Activated CD8-positive, alpha-beta memory T cell treated with anti-CD3 and anti-CD28 coated beads, Interleukin-2, amount 50 U/mL, for 24 hours (primary cell): Measurements from ENCODE around the gene STAT5B.
"Not testable (repeated sequence)": the region's sequence is repeated elsewhere in the genome, so short reads cannot be mapped to it uniquely, and the experiment has no call there.

Experiments used
- DNase-seq: peaks from one replicate; pipeline ENCODE4 v3.0.0-alpha.2; 2020; ENCODE audit errors: extremely low read depth

STAT5B gene

GRCh38 chr17:42305543-42306384 lies 29.6 kb upstream of the STAT5B start:
- no peak for DNase-seq

- DNase-seq: not testable (repeated sequence)
These were observed 28.8 kb upstream of the STAT5B start for GRCh38 chr17:42305031-42305330.

GRCh38 chr17:42304187-42305030 lies 28.2 kb upstream of the STAT5B start:
- no peak for DNase-seq

DNA sequence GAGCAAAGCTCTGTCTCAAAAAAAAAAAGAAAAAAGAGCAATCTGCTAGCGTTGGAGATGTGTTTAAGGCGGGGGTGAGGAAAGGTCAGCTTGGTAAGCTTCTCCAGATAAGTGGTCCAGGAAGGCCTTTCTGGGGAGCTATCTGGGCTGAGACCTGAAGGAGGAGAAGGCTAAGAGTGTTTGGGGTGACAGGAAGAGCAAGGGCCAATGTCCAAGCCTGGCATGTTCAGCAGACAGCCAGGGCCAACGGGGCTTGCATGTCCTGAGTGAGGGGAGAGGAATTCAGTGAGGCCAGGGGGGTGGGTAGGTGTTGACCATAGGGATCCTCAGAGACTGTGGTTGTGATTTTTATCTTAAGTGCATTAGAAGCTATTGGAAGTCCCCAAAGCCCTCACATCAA lies 27.5 kb upstream of the STAT5B start:
- DNase-seq: no peak

DNA sequence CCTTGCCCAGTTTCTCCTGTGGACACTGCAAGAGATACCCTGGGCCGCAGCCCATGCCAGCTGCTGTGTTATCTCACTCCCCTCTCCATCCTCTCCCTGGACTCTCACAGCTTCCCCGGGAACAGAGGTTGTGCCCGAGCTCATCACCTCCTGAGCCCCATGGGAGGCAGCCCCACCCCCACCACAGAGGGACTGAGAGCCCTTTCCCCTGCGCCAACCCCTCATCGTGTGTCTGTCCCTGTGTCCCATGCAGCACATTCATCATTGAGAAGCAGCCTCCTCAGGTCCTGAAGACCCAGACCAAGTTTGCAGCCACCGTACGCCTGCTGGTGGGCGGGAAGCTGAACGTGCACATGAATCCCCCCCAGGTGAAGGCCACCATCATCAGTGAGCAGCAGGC lies 24.8 kb upstream of the STAT5B start:
- DNase-seq: no peak

DNA sequence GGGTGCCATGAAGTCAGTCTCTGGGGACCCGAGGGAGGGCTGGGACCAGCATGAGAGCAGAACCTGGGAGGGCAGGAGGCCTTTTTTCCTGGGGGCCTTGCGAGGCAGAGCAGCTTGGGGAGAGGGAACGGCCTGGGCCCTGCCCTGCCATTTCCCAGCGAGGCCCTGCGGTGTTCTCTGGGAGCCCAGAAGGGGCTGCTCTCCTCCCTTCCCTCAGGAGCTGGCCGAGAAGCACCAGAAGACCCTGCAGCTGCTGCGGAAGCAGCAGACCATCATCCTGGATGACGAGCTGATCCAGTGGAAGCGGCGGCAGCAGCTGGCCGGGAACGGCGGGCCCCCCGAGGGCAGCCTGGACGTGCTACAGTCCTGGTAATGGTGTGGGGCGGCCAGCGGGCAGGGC lies 23.7 kb upstream of the STAT5B start:
- DNase-seq: not testable (repeated sequence)

- not testable (repeated sequence) for DNase-seq
These were observed 23.2 kb upstream of the STAT5B start for GRCh38 chr17:42299361-42299760.

DNA sequence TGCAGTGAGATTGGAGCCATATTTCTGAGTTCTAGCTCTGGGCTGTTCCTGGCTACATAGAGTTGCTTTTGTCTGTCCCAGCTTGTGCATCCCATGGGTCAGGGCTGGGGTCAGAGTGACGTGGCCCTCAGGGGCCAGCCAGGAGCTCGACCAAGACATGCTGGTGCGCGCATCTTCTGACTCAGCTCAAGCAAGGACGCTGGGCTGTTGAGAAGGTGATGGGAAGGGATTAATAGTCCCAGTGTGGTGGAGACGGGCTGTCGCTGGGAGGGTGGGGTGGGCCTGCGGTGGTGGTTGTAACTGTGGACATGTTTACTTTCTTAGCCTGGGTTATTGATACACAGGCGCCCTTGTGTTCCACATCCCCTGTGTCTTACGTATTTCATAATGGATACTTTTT lies 21.6 kb upstream of the STAT5B start:
- not testable (repeated sequence) for DNase-seq

DNA sequence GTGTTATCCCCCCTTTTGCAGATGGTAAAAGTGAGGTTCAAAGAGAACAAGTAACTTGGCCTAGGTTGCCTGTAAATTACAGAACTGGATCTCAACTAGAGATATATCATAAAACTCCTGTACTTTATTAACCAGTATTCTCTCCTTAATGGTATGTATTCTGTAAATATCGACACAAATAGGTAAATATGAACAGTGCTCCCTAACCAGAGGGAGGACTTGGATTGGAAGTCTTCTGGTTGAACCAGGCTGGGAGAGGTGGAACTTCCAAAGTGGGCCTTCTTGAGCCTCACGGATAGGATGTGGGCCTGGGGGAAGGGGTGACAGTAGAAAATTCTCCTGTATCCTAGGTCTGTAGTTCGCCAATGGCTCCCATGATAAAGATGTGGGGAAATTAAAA lies 19.8 kb upstream of the STAT5B start:
- DNase-seq: no peak

- DNase-seq: no peak
These were observed 18.5 kb upstream of the STAT5B start for GRCh38 chr17:42294469-42295398.

DNA sequence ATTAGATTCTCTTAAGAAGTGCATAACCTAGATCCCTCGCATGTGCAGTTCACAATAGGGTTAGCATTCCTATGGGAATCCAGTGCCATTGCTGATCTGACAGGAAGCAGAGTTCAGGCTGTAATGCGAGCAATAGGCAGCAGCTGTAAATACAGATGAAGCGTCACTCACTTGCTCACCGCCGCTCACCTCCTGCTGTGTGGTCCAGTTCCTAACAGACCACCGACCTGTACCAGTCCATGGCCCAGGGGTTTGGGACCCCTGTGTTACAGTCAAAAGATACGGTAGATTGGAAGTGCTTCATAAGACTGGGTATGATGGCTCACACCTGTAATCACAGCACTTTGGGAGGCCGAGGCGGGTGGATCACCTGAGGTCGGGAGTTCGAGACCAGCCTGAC lies 14.9 kb upstream of the STAT5B start:
- no peak for DNase-seq

- no peak for DNase-seq
These were observed 14.4 kb upstream of the STAT5B start for GRCh38 chr17:42290577-42290976.

DNA sequence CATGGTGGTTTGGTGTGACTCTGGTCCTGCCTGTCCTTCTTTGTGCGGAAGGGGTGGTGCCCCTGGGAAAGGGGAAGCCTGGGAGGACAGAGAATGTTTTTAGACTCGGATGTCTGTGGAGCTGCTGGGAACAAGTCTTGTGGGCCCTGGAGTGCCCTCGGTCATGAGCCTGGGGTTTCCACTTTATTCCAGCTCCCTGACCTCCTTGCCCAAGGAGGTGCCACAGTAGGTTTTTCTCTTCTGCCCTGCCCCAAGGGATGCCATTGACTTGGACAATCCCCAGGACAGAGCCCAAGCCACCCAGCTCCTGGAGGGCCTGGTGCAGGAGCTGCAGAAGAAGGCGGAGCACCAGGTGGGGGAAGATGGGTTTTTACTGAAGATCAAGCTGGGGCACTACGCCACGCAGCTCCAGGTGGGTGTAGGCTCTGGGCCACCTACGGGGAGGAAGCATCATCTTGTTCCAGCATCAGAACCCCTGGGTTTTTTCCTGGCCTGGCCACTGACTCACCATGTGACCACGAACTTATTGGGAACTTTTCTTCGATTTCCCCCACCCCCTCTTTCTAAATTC lies 13.5 kb upstream of the STAT5B start:
- no peak for DNase-seq

DNA sequence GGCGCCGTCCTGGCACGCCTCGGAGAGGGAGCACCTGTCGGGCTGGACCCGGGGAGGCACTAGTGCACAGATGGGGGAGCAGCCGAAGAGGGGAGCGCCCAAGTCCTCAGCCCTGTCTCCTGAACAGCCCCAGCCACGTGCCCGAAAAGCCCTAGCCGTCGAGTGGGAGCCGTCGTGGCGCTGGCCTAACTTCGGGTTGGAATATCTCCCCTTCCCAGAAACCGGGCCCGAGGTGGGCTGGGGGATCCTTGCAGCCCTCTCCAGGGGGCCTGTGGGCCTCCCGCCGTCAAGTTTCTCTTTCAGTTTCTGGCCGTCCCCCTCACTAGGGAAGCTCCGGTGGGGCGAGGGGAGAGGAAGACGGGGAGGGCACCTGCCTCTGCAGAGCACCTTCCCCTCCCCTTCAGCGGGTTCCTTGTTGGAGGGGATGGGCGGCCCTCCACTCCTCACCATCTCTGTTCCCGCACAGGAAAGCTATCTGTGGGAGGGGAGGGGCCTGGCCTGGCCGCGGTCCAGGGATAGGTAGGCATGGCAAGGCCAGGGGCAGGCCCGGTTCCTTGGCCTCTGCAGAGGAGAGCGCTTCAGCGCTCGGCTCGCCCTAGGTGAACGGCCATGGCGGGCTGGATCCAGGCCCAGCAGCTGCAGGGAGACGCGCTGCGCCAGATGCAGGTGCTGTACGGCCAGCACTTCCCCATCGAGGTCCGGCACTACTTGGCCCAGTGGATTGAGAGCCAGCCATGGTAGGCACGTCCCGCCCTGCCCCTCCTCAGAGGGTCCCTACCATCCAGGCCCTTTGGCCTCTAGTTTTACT lies 12.8 kb upstream of the STAT5B start:
- no peak for DNase-seq

DNA sequence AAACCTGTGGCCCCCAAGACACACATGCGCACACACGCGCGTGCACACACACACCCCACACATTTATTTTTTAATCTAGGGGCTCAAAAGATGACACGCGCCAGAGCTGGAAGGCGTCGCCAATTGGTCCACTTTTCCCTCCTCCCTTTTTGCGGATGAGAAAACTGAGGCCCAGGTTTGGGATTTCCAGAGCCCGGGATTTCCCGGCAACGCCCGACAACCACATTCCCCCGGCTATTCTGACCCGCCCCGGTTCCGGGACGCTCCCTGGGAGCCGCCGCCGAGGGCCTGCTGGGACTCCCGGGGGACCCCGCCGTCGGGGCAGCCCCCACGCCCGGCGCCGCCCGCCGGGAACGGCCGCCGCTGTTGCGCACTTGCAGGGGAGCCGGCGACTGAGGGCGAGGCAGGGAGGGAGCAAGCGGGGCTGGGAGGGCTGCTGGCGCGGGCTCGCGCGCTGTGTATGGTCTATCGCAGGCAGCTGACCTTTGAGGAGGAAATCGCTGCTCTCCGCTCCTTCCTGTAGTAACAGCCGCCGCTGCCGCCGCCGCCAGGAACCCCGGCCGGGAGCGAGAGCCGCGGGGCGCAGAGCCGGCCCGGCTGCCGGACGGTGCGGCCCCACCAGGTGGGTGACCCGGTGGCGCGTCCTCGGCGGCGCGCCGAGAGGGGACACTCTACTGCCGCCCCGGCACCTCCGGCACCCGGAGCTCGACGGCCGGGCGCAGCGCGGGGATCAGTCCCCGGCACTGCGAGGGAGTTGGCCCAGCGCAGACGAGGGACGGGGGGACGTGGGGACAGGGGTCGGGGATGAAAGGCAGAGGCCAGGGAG lies 12.0 kb upstream of the STAT5B start, which contains the start of gene STAT5A:
TSS of gene STAT5A (plus strand) at position 522 of the 826 bp plus-strand sequence. CDS start 914 bp downstream, outside the sequence.
- DNase-seq: no peak

DNA sequence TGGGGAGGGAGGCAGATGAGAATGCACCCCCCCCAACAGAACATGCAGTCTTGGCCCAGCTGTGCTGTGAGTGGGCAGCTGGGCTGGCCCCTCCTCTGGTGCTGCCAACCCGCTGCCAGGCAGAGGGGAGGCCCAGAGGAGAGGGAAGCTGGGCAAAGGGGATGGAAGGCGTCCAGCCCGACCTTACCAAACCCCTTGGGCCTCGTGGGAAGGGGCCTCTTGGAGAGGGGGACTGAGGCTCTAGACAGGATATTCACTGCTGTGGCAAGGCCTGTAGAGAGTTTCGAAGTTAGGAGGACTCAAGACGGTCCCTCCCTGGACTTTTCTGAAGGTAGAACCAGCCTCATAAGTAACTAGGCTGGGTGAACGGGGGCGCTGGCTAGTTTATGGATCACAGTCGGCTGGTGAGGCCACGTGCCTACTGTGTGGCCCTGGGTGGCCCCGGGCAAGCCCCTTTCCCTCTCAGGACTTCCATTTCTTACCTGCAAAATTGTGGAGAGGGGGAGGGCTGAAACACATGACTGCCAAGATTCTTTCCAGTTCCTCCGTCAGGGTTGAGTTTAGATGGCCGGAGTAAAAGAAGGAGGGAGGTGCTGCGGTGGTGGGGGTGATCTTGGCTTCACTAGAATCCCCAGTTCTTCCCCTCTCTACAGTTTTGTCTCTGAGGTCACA lies 11.2 kb upstream of the STAT5B start:
- no peak for DNase-seq

DNA sequence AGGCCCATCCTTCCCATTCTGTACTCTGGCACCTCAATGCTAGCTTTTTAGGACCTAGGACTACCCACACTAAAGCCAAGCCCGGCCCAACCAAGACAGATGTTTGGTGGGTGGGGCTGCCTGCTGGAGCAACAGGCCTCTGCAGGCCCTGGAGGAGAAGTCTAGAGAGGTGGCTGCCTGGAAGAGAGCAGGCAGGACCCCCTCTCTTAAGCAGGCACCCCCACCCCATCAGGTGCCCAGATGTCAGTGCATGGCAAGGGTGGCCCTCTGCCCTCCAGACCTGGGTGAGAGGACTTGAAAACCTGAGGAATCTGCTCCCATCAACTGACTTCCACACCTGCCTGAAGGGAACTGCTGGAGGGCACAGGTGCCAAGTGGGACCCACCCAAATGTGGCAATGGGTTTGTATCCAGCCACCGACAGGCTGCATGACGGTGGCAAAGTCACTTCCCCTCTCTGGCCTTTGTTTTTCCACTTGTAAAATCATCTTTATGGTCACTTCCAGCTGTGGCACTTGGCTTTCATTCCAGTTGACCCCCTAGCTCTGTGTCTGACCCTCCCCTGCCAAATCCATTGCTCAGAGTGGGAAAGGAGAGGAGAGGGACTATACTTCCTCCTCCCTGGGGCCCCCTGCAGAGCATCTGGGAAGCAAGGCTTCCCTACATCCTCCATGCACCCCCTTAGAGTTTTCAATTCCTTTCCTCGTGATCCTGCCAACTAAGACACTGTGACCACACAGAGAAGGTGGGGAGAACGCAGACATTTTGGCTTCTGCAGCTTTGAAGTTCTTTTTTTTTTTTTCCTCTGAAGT lies 10.4 kb upstream of the STAT5B start:
- no peak for DNase-seq

DNA sequence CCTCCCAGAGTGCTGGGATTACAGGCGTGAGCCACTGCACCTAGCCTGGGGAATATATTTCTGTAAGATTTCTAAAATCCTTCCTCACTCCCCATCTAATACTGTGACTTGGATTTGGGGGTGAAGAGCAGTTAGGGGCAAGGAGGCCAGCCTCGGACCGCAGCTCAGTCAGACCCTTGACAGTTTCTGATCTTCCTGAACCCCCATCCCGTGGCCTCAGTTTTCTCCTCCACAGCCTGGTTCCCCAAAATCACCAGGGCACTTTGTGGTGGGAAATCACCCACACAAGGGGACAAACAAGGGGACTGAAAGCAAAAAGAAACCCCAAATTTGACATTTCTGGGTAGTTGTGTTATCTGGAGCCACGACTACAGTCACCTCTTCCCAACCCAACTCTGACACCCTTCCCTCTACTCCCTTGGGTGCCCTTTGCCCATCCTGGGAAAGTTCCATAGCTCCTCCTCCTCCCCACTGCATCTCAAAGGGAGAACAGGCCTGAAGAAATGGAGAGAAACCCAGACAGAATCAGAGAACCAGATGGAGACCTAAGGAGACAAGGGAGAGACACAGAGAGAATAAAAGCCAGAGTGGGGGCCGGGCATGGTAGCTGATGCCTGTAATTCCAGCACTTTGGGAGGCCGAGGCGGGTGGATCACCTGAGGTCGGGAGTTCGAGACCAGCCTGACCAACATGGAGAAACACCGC lies 9.3 kb upstream of the STAT5B start:
- DNase-seq: no peak
